PC-3 (cell line): ENCODE measurements around the gene UQCC3.

Experiments used
- CTCF ChIP-seq: fragments of 300-600 bp; sonication (generic); conservative IDR thresholded peaks from 2 replicates; pipeline ENCODE4 v1.5.1; 2017; ENCODE audit warnings: antibody characterized with exemption, low read depth, mild to moderate bottlenecking, low read length
- EZH2 ChIP-seq: fragments of 300-600 bp; sonication (generic); IDR thresholded peaks from one replicate; pipeline ENCODE4 v1.6.1; 2017; ENCODE audit warnings: antibody characterized with exemption, mild to moderate bottlenecking, low read length; ENCODE audit not compliant: unreplicated experiment

GRCh38 chr11:62715150-62716130, 44.0 kb downstream of the UQCC3 start:
- no peak for TF ChIP-seq CTCF
- TF ChIP-seq EZH2, result no peak
